OCI-LY3 (cell line): ENCODE data around the gene RABL6.

ENCODE experiments used
- H2AFZ ChIP-seq: fragments of 200-600, 300-600 bp; shearing (Covaris generic); 2 replicates; pipeline ENCODE4 v1.6.0; 2014; ENCODE audit warnings: antibody characterized with exemption, low read depth, low read length
- H3K27ac ChIP-seq: fragments of 200-600, 300-600 bp; sonication (generic); 2 replicates; pipeline ENCODE4 v1.5.1; 2014; ENCODE audit warnings: mild to moderate bottlenecking, low read length, moderate library complexity, mixed read lengths
- H3K27me3 ChIP-seq: fragments of 200-600, 300-600 bp; sonication (generic); 2 replicates; pipeline ENCODE4 v1.6.1; 2014; ENCODE audit warnings: low read depth, low read length, mixed read lengths
- H3K36me3 ChIP-seq: fragments of 200-600, 300-600 bp; sonication (generic); replicated peaks from 2 replicates; pipeline ENCODE3; 2014; ENCODE audit warnings: low read depth, low read length, mixed read lengths
- H3K4me1 ChIP-seq: fragments of 300-600, 200-600 bp; sonication (generic); 2 replicates; pipeline ENCODE4 v1.6.1; 2014; ENCODE audit warnings: low read length, mixed read lengths
- H3K4me2 ChIP-seq: fragments of 200-600, 300-600 bp; sonication (generic); 2 replicates; pipeline ENCODE4 v1.6.1; 2014; ENCODE audit warnings: low read length, mixed read lengths
- H3K4me3 ChIP-seq: fragments of 300-600, 200-600 bp; sonication (generic); 2 replicates; pipeline ENCODE4 v1.5.1; 2014; ENCODE audit warnings: antibody characterized with exemption, mild to moderate bottlenecking, low read length, moderate library complexity
- H3K79me2 ChIP-seq: fragments of 300-600, 200-600 bp; shearing (Covaris generic); 2 replicates; pipeline ENCODE4 v1.6.1; 2014; ENCODE audit warnings: mild to moderate bottlenecking, low read length, mixed read lengths
- H3K9ac ChIP-seq: fragments of 300-600, 200-600 bp; shearing (Covaris generic); 2 replicates; pipeline ENCODE4 v1.6.0; 2014; ENCODE audit warnings: mild to moderate bottlenecking, low read length, moderate library complexity
- H3K9me3 ChIP-seq: fragments of 200-600, 300-600 bp; shearing (Covaris generic); 2 replicates; pipeline ENCODE4 v1.6.1; 2014; ENCODE audit warnings: low read length, mixed read lengths; ENCODE audit not compliant: insufficient read depth
- H4K20me1 ChIP-seq: fragments of 200-600, 300-600 bp; sonication (generic); 2 replicates; pipeline ENCODE4 v1.6.1; 2016; ENCODE audit warnings: low read length, mixed read lengths; ENCODE audit not compliant: insufficient read depth
- CTCF ChIP-seq: fragments of 200-600, 300-600 bp; sonication (generic); IDR thresholded peaks from 2 replicates; pipeline ENCODE4 v1.5.1; 2014; ENCODE audit warnings: antibody characterized with exemption, low read length, low read depth
- EZH2phosphoT487 ChIP-seq: fragments of 200-600 bp; shearing (Covaris generic); IDR thresholded peaks from 2 replicates; pipeline ENCODE4 v1.6.1; 2018; ENCODE audit warnings: antibody characterized with exemption, mixed run types, low read depth

Gene RABL6

GRCh38 chr9:136826188-136826541 lies 18.4 kb downstream of the RABL6 start:
- Histone ChIP-seq H3K4me2 (no peak overlapping the region), H3K79me2 (peaks cover 13% of the 10 kb centered on the region), H3K4me3 (no peak overlapping the region), H3K9me3 (no peaks in the 10 kb centered on the region), H3K4me1 (no peaks in the 10 kb centered on the region), H3K9ac (no peak overlapping the region), H3K36me3 (peaks cover 36% of the 10 kb centered on the region), H2AFZ (no peak overlapping the region), H3K27ac (no peak overlapping the region), H3K27me3 (no peaks in the 10 kb centered on the region), H4K20me1 (0 out of 2 replicates have a peak, but pooled peaks cover 5% of the 10 kb centered on the region)
- no peak for TF ChIP-seq EZH2phosphoT487
- no peak for TF ChIP-seq CTCF

- Histone ChIP-seq H4K20me1 (0 out of 2 replicates have a peak, but pooled peaks cover 2% of the 10 kb centered on the region), H3K9ac (no peak overlapping the region), H3K79me2 (peaks cover 5% of the 10 kb centered on the region), H3K36me3 (peaks cover 36% of the 10 kb centered on the region), H3K4me3 (no peak overlapping the region), H3K9me3 (no peaks in the 10 kb centered on the region), H3K4me1 (no peaks in the 10 kb centered on the region), H3K4me2 (no peak overlapping the region), H2AFZ (no peak overlapping the region), H3K27ac (no peak overlapping the region), H3K27me3 (no peaks in the 10 kb centered on the region)
- no peak for TF ChIP-seq CTCF
- no peak for TF ChIP-seq EZH2phosphoT487
Measured at GRCh38 chr9:136826703-136827582, 19.2 kb downstream of the RABL6 start.

- Histone ChIP-seq H3K4me1 (no peaks in the 10 kb centered on the region), H3K9me3 (no peaks in the 10 kb centered on the region), H2AFZ (no peak overlapping the region), H3K9ac (no peak overlapping the region), H3K36me3 (peaks cover 41% of the 10 kb centered on the region), H3K27me3 (no peaks in the 10 kb centered on the region), H3K4me2 (no peak overlapping the region), H3K79me2 (no peaks in the 10 kb centered on the region), H4K20me1 (no peaks in the 10 kb centered on the region), H3K4me3 (no peak overlapping the region), H3K27ac (no peak overlapping the region)
- TF ChIP-seq EZH2phosphoT487: no peak
- TF ChIP-seq CTCF: no peak
Measured at GRCh38 chr9:136827794-136828473, 20.2 kb downstream of the RABL6 start.

GRCh38 chr9:136828474-136829140 lies 20.9 kb downstream of the RABL6 start:
- Histone ChIP-seq H3K9me3 (no peaks in the 10 kb centered on the region), H3K4me3 (no peak overlapping the region), H2AFZ (no peak overlapping the region), H4K20me1 (no peaks in the 10 kb centered on the region), H3K79me2 (no peaks in the 10 kb centered on the region), H3K4me1 (no peaks in the 10 kb centered on the region), H3K27ac (no peak overlapping the region), H3K27me3 (no peaks in the 10 kb centered on the region), H3K36me3 (peaks cover 36% of the 10 kb centered on the region), H3K9ac (no peak overlapping the region), H3K4me2 (no peak overlapping the region)
- TF ChIP-seq CTCF: no peak
- TF ChIP-seq EZH2phosphoT487: no peak
